ENCODE data around the gene LRRC14B. TPM values are rescaled to one million over a fixed set of nuclear protein-coding genes. Genes with fewer than 3 reads are reported as not detected.

LRRC14B gene
- total RNA-seq, 1 donor from 2014 or later = not detected

GRCh38 chr5:199950-200645 is 8.8 kb downstream of the LRRC14B start:
- TF ChIP-seq CTCF (IDR thresholded peaks at IDR 0.05) = no peak
- Histone ChIP-seq H3K36me3 (peaks cover 19% of the 10 kb centered on the region), H3K27me3 (no peaks in the 10 kb centered on the region), H3K9me3 (no peaks in the 10 kb centered on the region), H3K4me3 (no peak overlapping the region), H3K27ac (no peak overlapping the region), H3K4me1 (no peaks in the 10 kb centered on the region)
- intact Hi-C loops (cut with DNase I) = no loop called here
- ATAC-seq = no peak
- peak; percentile 57 for DNase-seq

- Histone ChIP-seq H3K27ac (no peak overlapping the region), H3K4me3 (no peak overlapping the region), H3K9me3 (no peaks in the 10 kb centered on the region), H3K36me3 (peaks cover 26% of the 10 kb centered on the region), H3K4me1 (no peaks in the 10 kb centered on the region), H3K27me3 (no peaks in the 10 kb centered on the region)
- TF ChIP-seq CTCF (IDR thresholded peaks at IDR 0.05) = no peak
- ATAC-seq (no peak), DNase-seq (peak; percentile 36)
- intact Hi-C loops (cut with DNase I) = no loop called here
These were observed 9.7 kb downstream of the LRRC14B start for GRCh38 chr5:200985-201384.

- H3K4me1 ChIP-seq = no peaks in the 10 kb centered on the region
- H3K27me3 ChIP-seq = no peaks in the 10 kb centered on the region
- ATAC-seq (no peak), DNase-seq (no peak)
- H3K9me3 ChIP-seq = no peaks in the 10 kb centered on the region
- H3K36me3 ChIP-seq = peaks cover 32% of the 10 kb centered on the region
- no peak overlapping the region for H3K27ac ChIP-seq
- intact Hi-C loops (cut with DNase I) = no loop called here
- no peak for TF ChIP-seq CTCF (IDR thresholded peaks at IDR 0.05)
- no peak overlapping the region for H3K4me3 ChIP-seq
These were observed 10.4 kb downstream of the LRRC14B start for GRCh38 chr5:201672-202071.

- H3K4me3 ChIP-seq = no peak overlapping the region
- no peak for TF ChIP-seq CTCF (IDR thresholded peaks at IDR 0.05)
- DNase-seq (peak; percentile 46), ATAC-seq (no peak)
- H3K27ac ChIP-seq = no peak overlapping the region
- intact Hi-C loops (cut with DNase I) = no loop called here
- no peaks in the 10 kb centered on the region for H3K9me3 ChIP-seq
- H3K27me3 ChIP-seq = no peaks in the 10 kb centered on the region
- no peaks in the 10 kb centered on the region for H3K4me1 ChIP-seq
- H3K36me3 ChIP-seq = peaks cover 32% of the 10 kb centered on the region
These were observed 12.1 kb downstream of the LRRC14B start for GRCh38 chr5:203246-203930.

- peak; percentile 31 for DNase-seq
- H3K9me3 ChIP-seq = no peaks in the 10 kb centered on the region
- H3K4me3 ChIP-seq = no peak overlapping the region
- TF ChIP-seq CTCF (IDR thresholded peaks at IDR 0.05) = no peak
- H3K36me3 ChIP-seq = peaks cover 32% of the 10 kb centered on the region
- ATAC-seq = no peak
- intact Hi-C loops (cut with DNase I) = no loop called here
- H3K27ac ChIP-seq = no peak overlapping the region
- no peaks in the 10 kb centered on the region for H3K27me3 ChIP-seq
- H3K4me1 ChIP-seq = no peaks in the 10 kb centered on the region
These were observed 12.7 kb downstream of the LRRC14B start for GRCh38 chr5:204001-204400.

All from upper lobe of right lung (tissue), 1 donor.